IPS-20b (cell line): ENCODE results near the gene YTHDF1.

Experiments
- H3K27ac ChIP-seq: one replicate; pipeline ENCODE4 v1.5.1; 2013; ENCODE audit warnings: low read length
- H3K27me3 ChIP-seq: 2 replicates; pipeline ENCODE4 v1.6.1; 2013; ENCODE audit warnings: mild to moderate bottlenecking, low read length, inconsistent platforms; ENCODE audit not compliant: insufficient read depth
- H3K36me3 ChIP-seq: 2 replicates; pipeline ENCODE4 v1.6.1; 2013; ENCODE audit warnings: low read depth, mild to moderate bottlenecking, inconsistent platforms, low read length, moderate library complexity; ENCODE audit not compliant: insufficient read depth
- H3K4me1 ChIP-seq: 2 replicates; pipeline ENCODE4 v1.6.1; 2013; ENCODE audit warnings: mild to moderate bottlenecking, control low read depth, inconsistent platforms, low read length, moderate library complexity; ENCODE audit not compliant: insufficient read depth
- H3K4me3 ChIP-seq: 2 replicates; pipeline ENCODE4 v1.5.1; 2013; ENCODE audit warnings: mild to moderate bottlenecking, low read length, inconsistent platforms
- H3K9ac ChIP-seq: 2 replicates; pipeline ENCODE4 v1.6.1; 2013; ENCODE audit warnings: low read depth, mild to moderate bottlenecking, inconsistent platforms, low read length, moderate library complexity
- H3K9me3 ChIP-seq: 2 replicates; pipeline ENCODE4 v1.6.1; 2013; ENCODE audit warnings: mild to moderate bottlenecking, low read depth, low read length, inconsistent platforms; ENCODE audit not compliant: insufficient read depth

Gene YTHDF1

DNA sequence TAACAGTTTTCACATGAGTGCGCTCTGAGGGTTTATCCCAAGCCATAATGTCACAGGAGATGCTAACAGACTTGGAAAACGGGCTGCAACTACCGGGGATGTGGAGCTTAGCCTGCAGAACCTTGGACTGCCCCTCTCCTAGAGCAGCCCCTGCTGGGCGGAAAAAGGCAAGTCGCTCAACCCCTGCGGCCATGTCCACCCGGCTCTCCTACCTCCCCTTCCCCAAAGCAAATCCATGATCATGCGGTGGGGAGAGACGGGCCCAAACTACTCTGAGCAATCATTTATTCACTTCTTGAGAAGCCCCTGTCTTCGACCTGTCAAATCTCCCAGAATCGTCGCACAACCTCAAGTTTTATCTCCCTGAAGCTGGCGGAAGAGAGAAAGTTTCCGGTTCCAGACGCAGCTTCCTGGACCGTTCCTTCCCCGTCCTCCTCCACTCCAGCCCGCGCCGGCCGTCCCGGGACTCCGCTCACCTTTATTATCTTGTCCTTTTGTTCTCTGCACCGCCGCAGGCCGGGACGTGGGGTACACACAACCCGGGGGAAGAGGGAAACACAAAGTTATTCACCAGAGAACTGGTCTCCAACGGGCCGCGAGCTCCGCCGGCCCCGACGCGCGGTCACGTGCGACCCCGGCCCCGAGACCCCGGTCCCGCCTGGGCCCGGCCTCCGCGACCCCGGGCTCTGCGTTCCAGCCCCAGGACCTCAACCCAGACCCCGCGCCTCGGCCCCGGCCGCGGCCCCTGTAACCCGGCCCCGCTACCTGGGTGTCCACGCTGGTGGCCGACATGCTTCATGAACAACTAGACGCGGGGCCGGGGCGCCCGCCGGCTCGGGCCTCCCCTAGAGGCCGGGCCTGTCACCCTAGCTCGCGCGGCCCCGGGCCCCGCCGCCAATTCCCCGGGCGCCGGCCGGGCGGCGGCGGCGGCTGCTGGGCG lies 560 bp downstream of the YTHDF1 start:
- Histone ChIP-seq H3K4me1 (peaks cover 12% of the 10 kb centered on the region), H3K27me3 (peaks cover 5% of the 10 kb centered on the region; the same call in 1 of the 2 replicates), H3K9ac (peak overlapping the region; percentile 91), H3K36me3 (peaks cover 45% of the 10 kb centered on the region), H3K27ac (no peak overlapping the region), H3K9me3 (no peaks in the 10 kb centered on the region), H3K4me3 (peak overlapping the region; percentile 92)

DNA sequence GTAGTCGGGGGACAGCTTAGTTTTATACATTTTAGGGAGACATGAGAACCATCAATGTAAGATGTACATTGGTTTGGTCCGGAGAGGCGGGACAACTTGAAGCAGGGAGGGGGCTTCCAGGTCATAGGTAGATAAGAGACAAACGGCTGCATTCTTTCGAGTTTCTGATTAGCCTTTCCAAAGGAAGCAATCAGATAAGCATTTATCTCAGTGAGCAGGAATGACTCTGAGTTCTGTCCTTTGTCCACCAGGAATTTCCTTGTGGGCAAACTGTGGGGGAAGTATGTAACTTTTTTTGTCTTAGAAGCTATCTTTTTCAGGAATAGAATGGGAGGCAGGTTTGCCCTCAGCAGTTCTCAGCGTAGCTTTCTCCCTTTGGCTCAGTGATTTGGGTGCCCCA lies 1.4 kb downstream of the YTHDF1 start:
- H3K4me3 ChIP-seq, result peak overlapping the region; percentile 92
- H3K4me1 ChIP-seq, result peaks cover 12% of the 10 kb centered on the region
- H3K36me3 ChIP-seq, result peaks cover 53% of the 10 kb centered on the region
- H3K27me3 ChIP-seq, result no peaks in the 10 kb centered on the region
- no peak overlapping the region for H3K27ac ChIP-seq
- H3K9me3 ChIP-seq, result no peaks in the 10 kb centered on the region
- H3K9ac ChIP-seq, result peak overlapping the region; percentile 91; the same call in 1 of the 2 replicates

DNA sequence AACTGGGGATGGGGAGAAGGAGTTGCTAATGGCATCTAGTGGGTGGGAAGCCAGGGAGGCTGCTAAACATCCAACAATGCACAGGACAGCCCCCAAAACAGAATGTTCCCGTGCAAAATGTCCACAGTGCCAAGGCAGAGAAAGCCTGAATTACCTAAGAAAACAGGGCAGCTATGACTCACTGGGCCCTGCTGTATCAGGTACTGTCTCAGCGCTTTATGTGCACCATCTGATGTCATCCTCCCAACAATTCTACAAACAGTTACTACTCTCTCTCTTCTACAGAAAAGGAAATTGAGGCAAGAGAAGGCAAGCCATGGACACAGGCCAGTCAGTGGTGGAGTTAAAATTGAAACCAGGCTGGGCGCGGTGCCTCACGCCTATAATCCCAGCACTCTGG lies 3.1 kb downstream of the YTHDF1 start:
- no peak overlapping the region; the same call in 1 of the 2 replicates for H3K4me3 ChIP-seq
- no peaks in the 10 kb centered on the region for H3K9me3 ChIP-seq
- H3K27ac ChIP-seq, result no peak overlapping the region
- H3K9ac ChIP-seq, result peak overlapping the region; percentile 45; the same call in 1 of the 2 replicates
- no peaks in the 10 kb centered on the region for H3K27me3 ChIP-seq
- H3K36me3 ChIP-seq, result peaks cover 71% of the 10 kb centered on the region
- peaks cover 12% of the 10 kb centered on the region for H3K4me1 ChIP-seq

DNA sequence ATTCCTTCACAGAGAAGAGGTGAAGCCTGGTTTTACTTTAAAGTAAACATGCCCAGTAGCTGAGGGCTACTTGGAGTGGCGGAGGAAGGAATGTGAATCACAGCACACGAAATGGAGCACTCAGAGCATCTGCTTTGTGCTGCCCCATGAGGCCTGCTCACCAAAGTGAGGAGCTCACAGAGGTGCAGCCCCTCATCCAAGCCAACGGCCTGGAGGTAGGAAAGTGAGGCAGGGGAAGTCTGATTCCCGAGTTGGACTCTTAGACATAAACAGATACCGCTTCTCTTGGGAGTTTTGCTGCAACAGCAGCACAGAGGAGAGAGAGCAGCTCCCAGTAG lies 3.6 kb downstream of the YTHDF1 start:
- Histone ChIP-seq H3K27ac (no peak overlapping the region), H3K4me3 (no peak overlapping the region; the same call in 1 of the 2 replicates), H3K4me1 (peaks cover 12% of the 10 kb centered on the region), H3K36me3 (peaks cover 75% of the 10 kb centered on the region), H3K27me3 (no peaks in the 10 kb centered on the region), H3K9ac (peak overlapping the region; percentile 45; the same call in 1 of the 2 replicates), H3K9me3 (no peaks in the 10 kb centered on the region)

DNA sequence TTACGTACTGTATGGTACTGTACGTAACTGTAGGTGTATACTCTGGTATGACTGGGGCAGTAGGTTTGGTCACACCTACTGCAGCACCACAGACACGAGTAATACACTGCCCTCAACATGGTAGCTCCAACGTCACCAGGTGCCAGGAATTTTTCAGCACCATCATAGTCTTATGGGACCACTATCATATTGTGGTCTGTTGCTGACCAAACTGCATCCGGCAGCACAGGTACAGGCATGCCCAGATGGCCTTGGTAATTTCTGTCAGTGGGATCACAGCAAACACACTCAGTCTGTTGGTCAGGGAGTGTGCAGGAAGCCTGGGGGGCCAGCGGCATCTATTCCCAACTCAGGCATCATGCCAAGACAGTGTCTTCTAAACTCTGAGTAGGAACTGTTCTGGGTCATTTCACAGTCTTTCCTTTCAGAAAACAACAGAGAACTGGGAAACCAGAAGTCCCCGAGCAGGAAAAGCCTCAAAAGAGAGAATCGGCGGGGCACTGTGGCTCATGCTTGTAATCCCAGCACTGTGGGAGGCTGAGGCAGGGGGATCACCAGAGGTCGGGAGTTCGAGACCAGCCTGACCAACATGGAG lies 5.8 kb downstream of the YTHDF1 start:
- Histone ChIP-seq H3K4me1 (peaks cover 12% of the 10 kb centered on the region), H3K36me3 (peaks cover 94% of the 10 kb centered on the region), H3K27me3 (no peaks in the 10 kb centered on the region), H3K9ac (no peak overlapping the region), H3K9me3 (no peaks in the 10 kb centered on the region), H3K27ac (no peak overlapping the region), H3K4me3 (no peak overlapping the region)

DNA sequence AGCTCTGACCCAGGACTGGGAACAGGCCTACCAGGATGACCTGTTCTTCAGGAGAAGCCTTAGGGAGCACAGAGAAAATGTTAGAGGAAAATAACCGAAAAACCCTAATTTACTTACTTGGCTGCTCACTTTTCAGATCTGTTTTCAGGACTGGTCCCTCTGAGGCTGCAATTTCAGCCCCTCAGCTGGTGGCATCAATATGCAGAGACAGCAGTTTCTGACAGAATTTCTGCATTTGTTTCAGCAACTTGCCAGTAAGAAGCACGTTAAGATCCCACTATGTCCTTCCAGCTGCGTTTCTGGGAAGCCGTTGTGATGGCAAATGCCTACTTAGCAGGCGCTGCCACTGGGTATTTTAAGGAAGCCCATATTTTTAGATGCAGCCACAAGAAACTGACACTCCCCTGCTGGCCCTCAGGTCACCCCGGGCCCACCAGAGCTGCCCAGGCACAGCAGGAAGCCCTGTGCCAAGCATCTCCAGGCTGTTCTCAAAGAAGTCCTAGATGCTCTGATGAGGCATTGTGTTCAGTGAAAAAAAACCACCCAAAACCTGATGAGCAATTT lies 7.5 kb downstream of the YTHDF1 start:
- no peaks in the 10 kb centered on the region for H3K9me3 ChIP-seq
- H3K36me3 ChIP-seq, result peaks cover 96% of the 10 kb centered on the region
- no peak overlapping the region for H3K4me3 ChIP-seq
- peaks cover 4% of the 10 kb centered on the region; the same call in 1 of the 2 replicates for H3K4me1 ChIP-seq
- no peaks in the 10 kb centered on the region for H3K27me3 ChIP-seq
- H3K9ac ChIP-seq, result no peak overlapping the region
- no peak overlapping the region for H3K27ac ChIP-seq

DNA sequence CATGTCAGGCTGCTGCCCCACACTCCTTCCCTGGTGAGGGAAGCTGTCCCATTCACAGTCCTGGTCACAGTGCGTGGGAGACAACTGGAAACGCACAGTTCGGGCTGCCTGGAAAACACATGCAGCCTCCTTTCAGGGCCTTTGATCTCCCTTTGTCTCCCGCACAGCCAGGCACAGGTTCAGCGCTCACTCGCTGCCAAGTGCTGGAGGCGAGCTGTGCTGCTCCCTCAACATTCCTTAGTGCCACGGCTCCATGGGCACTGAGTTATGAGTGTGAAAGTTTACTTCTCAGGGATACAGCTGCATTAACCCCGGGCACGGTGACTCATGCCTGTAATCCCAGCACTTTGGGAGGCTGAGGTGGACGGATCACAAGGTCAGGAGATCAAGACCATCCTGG lies 9.1 kb downstream of the YTHDF1 start:
- no peak overlapping the region for H3K9ac ChIP-seq
- no peaks in the 10 kb centered on the region for H3K9me3 ChIP-seq
- H3K27me3 ChIP-seq, result no peaks in the 10 kb centered on the region
- no peak overlapping the region for H3K27ac ChIP-seq
- no peaks in the 10 kb centered on the region for H3K4me1 ChIP-seq
- no peak overlapping the region for H3K4me3 ChIP-seq
- H3K36me3 ChIP-seq, result peaks cover 96% of the 10 kb centered on the region

DNA sequence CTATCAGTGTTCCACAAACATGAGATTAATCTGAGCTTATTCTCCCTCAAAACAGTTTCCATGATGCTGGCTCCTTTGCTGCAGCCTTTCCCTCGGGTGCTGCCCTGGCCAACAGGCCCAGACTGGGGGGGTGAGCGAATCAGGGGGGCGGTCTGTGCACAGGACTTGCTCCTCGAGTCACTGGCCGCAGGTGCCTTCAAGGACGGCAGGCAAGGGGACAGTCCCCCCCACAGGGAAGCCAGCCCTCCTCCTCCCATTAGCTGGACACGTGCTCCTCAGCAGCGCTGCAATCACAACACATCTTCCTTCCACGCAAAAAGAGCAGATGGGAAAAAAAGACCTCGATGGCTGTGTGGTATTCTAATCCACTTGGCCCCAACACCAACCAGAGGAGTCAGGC lies 10.0 kb downstream of the YTHDF1 start:
- Histone ChIP-seq H3K36me3 (peaks cover 96% of the 10 kb centered on the region), H3K27me3 (no peaks in the 10 kb centered on the region), H3K9ac (no peak overlapping the region), H3K4me3 (no peak overlapping the region), H3K9me3 (no peaks in the 10 kb centered on the region), H3K27ac (no peak overlapping the region), H3K4me1 (no peaks in the 10 kb centered on the region)

DNA sequence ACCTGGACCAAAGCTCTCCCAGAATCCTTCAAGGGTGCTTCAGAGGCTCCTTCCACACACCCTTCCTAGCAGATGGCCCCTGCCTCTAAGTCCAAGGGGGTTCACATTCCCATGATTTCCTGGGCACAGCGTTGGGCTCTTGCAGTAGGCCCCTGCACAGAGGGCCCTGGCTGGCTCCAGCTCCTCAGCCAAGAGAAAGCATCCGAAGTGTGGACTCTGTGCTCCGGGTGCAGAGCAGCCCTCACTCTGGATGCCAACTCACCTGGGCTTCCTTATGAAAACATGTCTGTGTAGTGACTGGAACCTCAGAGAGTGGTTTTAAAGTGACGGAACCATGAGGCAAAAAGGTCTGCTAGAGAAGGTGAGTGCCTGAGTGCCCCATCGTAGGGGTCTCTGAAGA lies 11.6 kb downstream of the YTHDF1 start:
- H3K27ac ChIP-seq, result no peak overlapping the region
- H3K4me1 ChIP-seq, result no peaks in the 10 kb centered on the region
- H3K4me3 ChIP-seq, result no peak overlapping the region
- no peaks in the 10 kb centered on the region for H3K9me3 ChIP-seq
- H3K9ac ChIP-seq, result no peak overlapping the region
- peaks cover 89% of the 10 kb centered on the region for H3K36me3 ChIP-seq
- no peaks in the 10 kb centered on the region for H3K27me3 ChIP-seq

DNA sequence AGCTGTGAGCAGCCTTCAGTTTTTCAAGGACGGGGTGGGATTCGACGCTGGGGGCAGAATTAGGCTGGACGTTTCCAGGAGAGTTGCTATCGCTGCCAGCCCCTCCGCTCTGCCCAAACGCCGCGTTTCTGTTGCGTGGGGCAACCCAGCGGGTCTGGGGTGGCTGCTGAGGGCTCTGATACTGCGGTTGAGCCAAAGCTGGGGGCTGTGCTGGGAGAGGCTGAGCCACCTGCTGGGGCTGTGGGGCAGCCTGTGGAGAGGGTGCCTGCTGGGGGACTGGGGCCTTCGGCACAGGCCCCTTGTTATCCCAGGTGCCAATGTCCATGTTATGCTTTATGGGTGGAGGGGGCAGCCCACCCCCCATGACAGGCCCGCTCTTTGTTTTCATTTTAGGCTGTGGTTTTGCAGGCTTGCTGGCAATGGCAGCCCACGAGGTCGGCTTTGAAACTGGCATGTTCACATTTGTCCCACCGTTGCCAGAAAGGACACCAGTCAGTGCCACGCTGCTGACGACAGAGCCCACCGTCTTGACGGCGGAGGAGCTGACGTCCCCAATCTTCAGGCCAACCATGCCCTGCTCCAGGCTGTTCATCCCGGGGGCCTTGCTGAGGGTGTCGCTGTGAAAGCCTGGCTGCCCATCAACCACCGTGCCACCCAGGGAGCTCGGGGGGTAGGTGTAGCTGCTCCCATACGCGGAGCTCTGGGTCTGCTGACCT lies 13.0 kb downstream of the YTHDF1 start:
- Histone ChIP-seq H3K27ac (no peak overlapping the region), H3K27me3 (no peaks in the 10 kb centered on the region), H3K9ac (no peak overlapping the region), H3K9me3 (no peaks in the 10 kb centered on the region), H3K36me3 (peaks cover 76% of the 10 kb centered on the region), H3K4me1 (no peaks in the 10 kb centered on the region), H3K4me3 (no peak overlapping the region)

DNA sequence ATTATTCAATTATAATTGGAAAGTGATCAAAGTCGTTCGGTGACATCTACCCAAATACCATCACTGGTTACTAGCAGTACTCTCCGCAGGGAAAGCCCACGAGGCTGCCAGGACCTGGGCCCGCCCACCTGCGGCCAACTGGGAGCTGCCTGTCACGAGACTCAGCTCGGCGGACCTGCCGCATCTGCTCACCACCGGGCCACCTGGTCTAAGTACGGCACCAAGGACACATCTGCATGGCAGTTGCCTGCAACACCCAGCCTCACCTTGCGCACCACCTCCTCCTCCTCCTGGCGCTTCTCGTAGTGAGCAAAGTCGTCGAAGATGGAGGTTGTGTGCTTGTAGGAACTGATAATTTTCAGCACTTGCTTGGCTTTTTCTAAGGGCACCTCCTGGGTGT lies 13.9 kb downstream of the YTHDF1 start:
- Histone ChIP-seq H3K36me3 (peaks cover 72% of the 10 kb centered on the region), H3K9me3 (no peaks in the 10 kb centered on the region), H3K4me3 (no peak overlapping the region), H3K27ac (no peak overlapping the region), H3K4me1 (peaks cover 5% of the 10 kb centered on the region; the same call in 1 of the 2 replicates), H3K27me3 (no peaks in the 10 kb centered on the region), H3K9ac (no peak overlapping the region)
